COLO668 (cell line): ENCODE data around the gene UCHL5.

Source experiments
- DNase-seq: peaks from one replicate; lab custom pipeline; 2025; ENCODE audit not compliant: unreplicated experiment; lab: John Stamatoyannopoulos, UW

Gene UCHL5

DNA sequence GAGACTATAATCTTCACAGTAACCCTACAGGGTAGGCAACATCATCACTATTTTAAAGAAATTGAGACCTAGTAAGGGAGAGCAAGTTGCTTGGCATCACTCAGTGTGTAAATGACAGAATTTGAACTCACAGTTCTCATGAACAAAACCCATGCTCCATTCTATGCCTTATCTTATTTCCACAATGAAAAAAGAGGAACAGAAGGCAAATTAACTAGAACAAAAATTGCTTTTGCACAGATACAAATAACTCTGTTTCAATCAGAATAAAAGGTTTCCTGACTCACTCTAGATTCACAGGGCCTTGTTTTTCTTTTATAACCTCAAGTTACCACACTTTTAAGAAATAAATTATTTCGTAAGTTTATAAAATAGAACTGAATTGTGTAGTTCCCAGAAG is 90.1 kb downstream of the UCHL5 start:
- no peak for DNase-seq

DNA sequence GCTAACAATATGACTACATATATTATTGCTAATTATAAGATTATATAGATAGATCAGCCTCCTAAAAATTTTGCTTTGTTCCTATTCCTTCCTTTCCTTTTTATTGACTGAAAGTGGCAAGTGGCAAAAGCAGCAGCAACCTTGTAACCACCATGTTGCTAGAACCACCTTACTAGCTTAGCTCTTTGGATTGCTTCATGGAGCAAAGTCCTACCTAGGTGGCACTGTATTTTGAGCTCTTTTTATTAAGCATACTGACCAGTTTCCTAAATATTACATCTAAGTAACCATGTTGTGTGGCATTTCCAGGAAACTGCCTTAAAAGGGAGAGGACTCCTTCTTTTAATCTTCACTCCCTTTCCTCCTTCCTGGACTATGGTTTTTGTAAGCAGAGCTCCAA is 90.8 kb downstream of the UCHL5 start:
- no peak for DNase-seq

DNA sequence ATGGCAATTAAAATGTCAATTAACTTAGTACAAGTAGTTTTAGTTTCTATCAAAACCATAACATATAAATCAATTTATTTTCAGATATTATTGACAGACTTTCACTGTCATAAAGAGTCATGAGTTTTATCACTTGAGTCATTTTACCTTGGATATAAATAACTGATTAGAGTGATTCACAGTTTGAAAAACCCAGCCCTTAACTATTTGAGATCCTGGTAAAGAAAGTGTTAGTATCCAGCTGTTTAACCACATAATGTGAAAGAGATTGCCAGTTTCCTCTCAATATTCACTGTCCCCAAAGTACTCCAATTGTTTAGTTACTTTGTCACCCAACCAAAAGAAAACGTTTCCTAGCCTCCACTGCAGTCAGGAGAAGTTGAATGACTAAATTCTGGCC is 91.3 kb downstream of the UCHL5 start:
- no peak for DNase-seq

DNA sequence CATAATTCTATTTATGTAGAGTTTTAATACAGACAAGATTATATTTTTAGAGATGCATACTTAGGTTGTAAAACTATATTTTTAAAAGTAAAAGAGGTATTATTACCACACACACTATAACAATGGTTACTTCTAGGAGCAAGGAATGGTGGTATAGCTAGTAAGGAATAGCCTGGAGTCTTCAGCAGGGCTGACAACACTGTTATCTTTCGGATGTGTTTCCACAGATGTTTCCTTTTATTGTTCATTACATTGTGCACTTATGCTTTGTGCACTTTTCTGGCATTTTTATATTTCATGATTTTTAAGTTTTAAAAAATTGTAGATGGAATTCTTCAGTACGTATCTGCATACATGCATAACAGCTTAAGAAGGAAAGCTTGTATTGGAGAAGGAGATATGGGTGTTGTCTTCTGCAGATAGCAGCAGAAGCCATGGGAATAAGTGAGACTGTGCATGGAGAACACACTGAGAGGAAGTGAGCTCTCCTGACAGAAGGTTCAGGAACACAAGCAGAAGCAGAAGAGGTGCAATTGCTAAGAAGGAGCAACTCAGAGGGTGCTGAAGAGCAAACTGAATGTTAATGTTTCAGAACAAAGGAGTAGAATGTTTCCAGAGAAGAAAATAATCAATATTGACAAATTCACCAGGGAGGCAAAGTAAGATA is 91.8 kb downstream of the UCHL5 start:
- no peak for DNase-seq

DNA sequence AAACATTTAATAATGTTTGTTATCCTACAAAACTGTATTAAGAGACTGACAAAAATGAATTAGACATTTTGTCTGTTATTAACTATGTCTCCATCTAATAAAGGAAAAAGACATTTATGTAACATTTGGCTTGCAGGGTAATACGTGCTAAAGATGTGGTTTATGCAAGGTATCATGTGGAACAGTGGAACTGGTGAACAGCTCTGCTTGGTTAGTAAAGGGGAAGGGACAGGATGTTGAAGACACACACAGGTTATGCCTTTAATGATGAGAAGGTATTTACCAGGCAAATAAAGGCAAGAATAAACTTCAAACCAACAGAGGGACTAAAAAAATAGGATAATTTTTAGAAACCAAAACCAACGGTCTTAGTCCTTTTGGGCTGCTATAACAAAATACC is 93.1 kb downstream of the UCHL5 start:
- DNase-seq = no peak

DNA sequence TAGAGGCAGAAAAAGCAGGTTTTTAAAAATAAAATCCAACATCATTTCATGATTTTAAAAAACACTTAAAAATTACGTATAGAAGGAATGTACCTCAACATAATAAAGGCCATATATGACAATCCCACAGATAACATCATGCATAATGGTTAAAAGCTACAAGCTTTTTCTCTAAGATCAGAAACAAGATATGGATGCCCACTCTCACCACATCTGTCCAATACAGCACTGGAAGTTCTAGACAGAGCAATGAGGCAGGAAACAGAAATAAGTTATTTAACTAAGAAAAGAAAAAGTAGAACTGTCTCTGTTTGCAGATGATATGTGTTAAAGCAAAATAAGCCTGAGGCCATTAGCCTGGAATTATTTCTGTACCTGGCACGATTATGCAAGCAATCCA is 96.3 kb downstream of the UCHL5 start:
- DNase-seq = no peak
